HG03342 (cell line): Measurements from ENCODE around the gene ZYX.
"Not testable (repeated sequence)": the region's sequence is repeated elsewhere in the genome, so short reads cannot be mapped to it uniquely, and the experiment has no call there.

Source experiments
- ATAC-seq: cut with Tn5 transposase; IDR thresholded peaks from one replicate; pipeline ENCODE4 v1.9.1; 2021; ENCODE audit warnings: mild to moderate bottlenecking, moderate library complexity; ENCODE audit not compliant: unreplicated experiment

ZYX gene

GRCh38 chr7:143384661-143385631, 3.8 kb downstream of the ZYX start:
- ATAC-seq: no peak

- ATAC-seq: peak; percentile 38
Measured at GRCh38 chr7:143385891-143386781, 5.0 kb downstream of the ZYX start.

- no peak for ATAC-seq
Measured at GRCh38 chr7:143387156-143387975, 6.2 kb downstream of the ZYX start.

- ATAC-seq: no peak
Measured at GRCh38 chr7:143388051-143388450, 6.9 kb downstream of the ZYX start.

GRCh38 chr7:143388491-143389101, 7.5 kb downstream of the ZYX start:
- ATAC-seq: no peak

- ATAC-seq: no peak
Measured at GRCh38 chr7:143389316-143390103, 8.4 kb downstream of the ZYX start.

- ATAC-seq: no peak
Measured at GRCh38 chr7:143390104-143390772, 9.1 kb downstream of the ZYX start.

- no peak for ATAC-seq
Measured at GRCh38 chr7:143390773-143391317, 9.7 kb downstream of the ZYX start.

- ATAC-seq: no peak
Measured at GRCh38 chr7:143391462-143392404, 10.6 kb downstream of the ZYX start.

- ATAC-seq: not testable (repeated sequence)
Measured at GRCh38 chr7:143392427-143392826, 11.3 kb downstream of the ZYX start.

GRCh38 chr7:143392875-143393266, 11.7 kb downstream of the ZYX start:
- no peak for ATAC-seq

- ATAC-seq: no peak
Measured at GRCh38 chr7:143393267-143394041, 12.3 kb downstream of the ZYX start.

GRCh38 chr7:143394068-143394467, 12.9 kb downstream of the ZYX start:
- no peak for ATAC-seq

- ATAC-seq: no peak
Measured at GRCh38 chr7:143394777-143395176, 13.6 kb downstream of the ZYX start.

- ATAC-seq: peak; percentile 54
Measured at GRCh38 chr7:143395187-143396149, 14.3 kb downstream of the ZYX start.

GRCh38 chr7:143396182-143396581, 15.0 kb downstream of the ZYX start:
- ATAC-seq: no peak
